Keratinocyte (primary cell): ENCODE results near the gene MRAP. TPM values are rescaled to one million over a fixed set of nuclear protein-coding genes. Genes with fewer than 3 reads are reported as not detected.

Source experiments
- DNase-seq: peaks from one replicate; pipeline ENCODE4 v3.0.0-alpha.2; 2011; ENCODE audit warnings: low read depth, missing footprints, low spot score
- FAIRE-seq: peaks from 2 replicates; lab custom pipeline; 2011; peaks lifted over from hg19 to GRCh38; lab: Jason Lieb, UNC
- H2AFZ ChIP-seq: 2 replicates; pipeline ENCODE4 v1.6.0; 2012; ENCODE audit warnings: low read length, control low read depth, inconsistent platforms; ENCODE audit not compliant: control insufficient read depth
- H3K27ac ChIP-seq: 2 replicates; pipeline ENCODE4 v1.5.1; 2011; ENCODE audit warnings: low read length; ENCODE audit not compliant: control insufficient read depth, insufficient read depth
- H3K27me3 ChIP-seq: 3 replicates; pipeline ENCODE4 v1.6.0; 2011; ENCODE audit warnings: low read length; ENCODE audit not compliant: control insufficient read depth, insufficient read depth; ENCODE audit errors: extremely low read depth
- H3K36me3 ChIP-seq, 2 experiments: 2 replicates in 1 of 2; 3 replicates in 1 of 2; pipeline ENCODE4 v1.5.1; 2011; ENCODE audit warnings: low read length in 2 of 2, mild to moderate bottlenecking in 1 of 2; ENCODE audit not compliant: control insufficient read depth in 2 of 2, insufficient read depth in 2 of 2; ENCODE audit errors: extremely low read depth in 1 of 2
- H3K4me1 ChIP-seq: 3 replicates; pipeline ENCODE4 v1.5.1; 2011; ENCODE audit warnings: low read length; ENCODE audit not compliant: control insufficient read depth, insufficient read depth; ENCODE audit errors: extremely low read depth
- H3K4me2 ChIP-seq: 3 replicates; pipeline ENCODE4 v1.6.0; 2011; ENCODE audit warnings: low read depth, low read length; ENCODE audit not compliant: control insufficient read depth, insufficient read depth; ENCODE audit errors: extremely low read depth
- H3K4me3 ChIP-seq, 3 experiments: fragments of 200-600 bp in 1 of 3; sonication (generic) in 1 of 3; 2 replicates in 2 of 3; 3 replicates in 1 of 3; pipeline ENCODE4 v1.5.1; 2011 to 2016; ENCODE audit warnings: low read length in 3 of 3, mild to moderate bottlenecking in 3 of 3, control low read depth in 2 of 3, inconsistent platforms in 1 of 3, low read depth in 1 of 3, mixed read lengths in 1 of 3, mixed run types in 1 of 3, moderate library complexity in 1 of 3; ENCODE audit not compliant: control insufficient read depth in 2 of 3, insufficient read depth in 2 of 3; ENCODE audit errors: extremely low read depth in 1 of 3
- H3K79me2 ChIP-seq: 2 replicates; pipeline ENCODE4 v1.6.0; 2012; ENCODE audit warnings: low read length; ENCODE audit not compliant: control insufficient read depth, insufficient read depth
- H3K9ac ChIP-seq: 3 replicates; pipeline ENCODE4 v1.6.0; 2011; ENCODE audit warnings: low read length; ENCODE audit not compliant: control insufficient read depth, insufficient read depth; ENCODE audit errors: extremely low read depth
- H3K9me1 ChIP-seq: 3 replicates; pipeline ENCODE4 v1.6.0; 2011; ENCODE audit warnings: low read length; ENCODE audit not compliant: control insufficient read depth, insufficient read depth; ENCODE audit errors: extremely low read depth
- H3K9me3 ChIP-seq: 2 replicates; pipeline ENCODE4 v1.5.1; 2012; ENCODE audit warnings: low read depth, low read length; ENCODE audit not compliant: control insufficient read depth
- H4K20me1 ChIP-seq: 3 replicates; pipeline ENCODE4 v1.6.0; 2011; ENCODE audit warnings: low read length; ENCODE audit not compliant: control insufficient read depth, insufficient read depth; ENCODE audit errors: extremely low read depth
- CTCF ChIP-seq, 3 experiments: IDR thresholded peaks in 1 of 3; conservative IDR thresholded peaks in 1 of 3; optimal IDR thresholded peaks in 1 of 3; 2 replicates in 2 of 3; 3 replicates in 1 of 3; pipeline versions ENCODE3 to v1.5.1; 2011; ENCODE audit warnings: low read length in 3 of 3, mild to moderate bottlenecking in 3 of 3, moderate library complexity in 2 of 3, control low read depth in 1 of 3, inconsistent platforms in 1 of 3; ENCODE audit not compliant: insufficient read depth in 2 of 3; ENCODE audit errors: extremely low read depth in 1 of 3
- EZH2 ChIP-seq: IDR thresholded peaks from one replicate; pipeline ENCODE4 v1.6.1; 2012; ENCODE audit warnings: inconsistent platforms, mild to moderate bottlenecking, low read length, moderate library complexity
- dilution Hi-C: fragments of 300-500 bp; cut with MboI; formaldehyde crosslinking; loops from one replicate; pipeline ENCODE4 v1.7.0; 2020; ENCODE audit warnings: low sequenced_read_pairs; ENCODE audit not compliant: extremely low pct_ligation_motif_present
- polyA plus RNA-seq, 5 experiments: library from polyadenylated mRNA; depleted of rRNA in 3 of 5; stranded (reverse) in 3 of 5; stranded (forward) in 1 of 5; unstranded in 1 of 5; fragments of >200 nt; gene quantifications; 1 replicate in 1 of 5; 2 replicates in 3 of 5; 3 replicates in 1 of 5; pipeline versions ENCODE4 v1.2.1 to v1.2.3, GENCODE V29; 2011 to 2012; ENCODE audit warnings: missing spikeins in 2 of 5, low read depth in 1 of 5, low replicate concordance in 1 of 5

The MRAP gene
- polyA plus RNA-seq, 1 donor (not counting 4 experiments of a cell fraction or from before 2014, with no cell fraction given): not detected

GRCh38 chr21:32320059-32320458 is 21.4 kb downstream of the MRAP start:
- Histone ChIP-seq H3K4me1 (no peaks in the 10 kb centered on the region), H3K27ac (no peak overlapping the region), H2AFZ (no peak overlapping the region), H3K9me1 (no peaks in the 10 kb centered on the region), H3K4me3 (no peak overlapping the region), H3K79me2 (no peaks in the 10 kb centered on the region), H3K4me2 (no peak overlapping the region), H3K36me3 (peaks cover 60 to 67% of the 10 kb centered on the region in 2 experiments), H4K20me1 (no peaks in the 10 kb centered on the region), H3K27me3 (no peaks in the 10 kb centered on the region), H3K9me3 (no peaks in the 10 kb centered on the region), H3K9ac (no peak overlapping the region)
- FAIRE-seq (no peak), DNase-seq (no peak)
- dilution Hi-C loops: no loop called here
- no peak for TF ChIP-seq CTCF (optimal IDR thresholded peaks at IDR 0.05 in 1 of 3, IDR thresholded peaks at IDR 0.05 in 1 of 3, conservative IDR thresholded peaks at IDR 0.05 in 1 of 3; ENCODE audit: extremely low read depth in 1 of 3, insufficient read depth in 2 of 3, low read length in 3 of 3)
- no peak for TF ChIP-seq EZH2

- no peak overlapping the region for H2AFZ ChIP-seq
- no peaks in the 10 kb centered on the region for H4K20me1 ChIP-seq
- no peak overlapping the region for H3K9ac ChIP-seq
- no peak for FAIRE-seq
- H3K36me3 ChIP-seq: peaks cover 60 to 67% of the 10 kb centered on the region in 2 experiments
- H3K9me1 ChIP-seq: no peaks in the 10 kb centered on the region
- dilution Hi-C loops: no loop called here
- no peak for TF ChIP-seq EZH2
- TF ChIP-seq CTCF (optimal IDR thresholded peaks at IDR 0.05 in 1 of 3, IDR thresholded peaks at IDR 0.05 in 1 of 3, conservative IDR thresholded peaks at IDR 0.05 in 1 of 3; ENCODE audit: extremely low read depth in 1 of 3, insufficient read depth in 2 of 3, low read length in 3 of 3): no peak
- no peaks in the 10 kb centered on the region for H3K79me2 ChIP-seq
- H3K4me1 ChIP-seq: no peaks in the 10 kb centered on the region
- no peak overlapping the region for H3K4me3 ChIP-seq
- H3K27me3 ChIP-seq: no peaks in the 10 kb centered on the region
- H3K27ac ChIP-seq: no peak overlapping the region
- no peak for DNase-seq
- no peaks in the 10 kb centered on the region for H3K9me3 ChIP-seq
- H3K4me2 ChIP-seq: no peak overlapping the region
Measured at GRCh38 chr21:32320726-32321125, 22.1 kb downstream of the MRAP start.
